H9 (cell line): ENCODE measurements around the gene C19orf44. TPM values are rescaled to one million over a fixed set of nuclear protein-coding genes. Genes with fewer than 3 reads are reported as not detected.

Experiments
- DNase-seq: peaks from one replicate; pipeline ENCODE4 v3.0.0-alpha.2; 2017
- H2AFZ ChIP-seq: one replicate; pipeline ENCODE4 v1.6.1; 2013; ENCODE audit warnings: mild to moderate bottlenecking, low read length, control low read depth, moderate library complexity
- H2AK5ac ChIP-seq: 2 replicates; pipeline ENCODE4 v1.6.1; 2013; ENCODE audit warnings: low read length, control low read depth, mixed read lengths; ENCODE audit not compliant: insufficient read length
- H2BK120ac ChIP-seq: one replicate; pipeline ENCODE4 v1.6.1; 2013; ENCODE audit warnings: low read depth, mild to moderate bottlenecking, low read length, control low read depth, inconsistent platforms; ENCODE audit not compliant: poor library complexity, severe bottlenecking
- H2BK12ac ChIP-seq: 2 replicates; pipeline ENCODE4 v1.6.1; 2013; ENCODE audit warnings: low read length, control low read depth, mixed read lengths, low read depth; ENCODE audit not compliant: insufficient read length
- H2BK15ac ChIP-seq: 2 replicates; pipeline ENCODE4 v1.6.1; 2013; ENCODE audit warnings: low read depth, low read length, control low read depth
- H2BK20ac ChIP-seq: one replicate; pipeline ENCODE4 v1.6.1; 2013; ENCODE audit warnings: low read depth, mild to moderate bottlenecking, low read length, control low read depth, inconsistent platforms; ENCODE audit not compliant: poor library complexity, severe bottlenecking
- H2BK5ac ChIP-seq: 2 replicates; pipeline ENCODE4 v1.6.1; 2013; ENCODE audit warnings: low read length, control low read depth, mixed read lengths; ENCODE audit not compliant: insufficient read length
- H3K14ac ChIP-seq: 2 replicates; pipeline ENCODE4 v1.6.1; 2013; ENCODE audit warnings: low read length, control low read depth; ENCODE audit not compliant: insufficient read depth
- H3K18ac ChIP-seq: 2 replicates; pipeline ENCODE4 v1.6.1; 2013; ENCODE audit warnings: low read depth, mild to moderate bottlenecking, mixed read lengths, low read length, control low read depth; ENCODE audit not compliant: insufficient read length
- H3K23ac ChIP-seq: 2 replicates; pipeline ENCODE4 v1.6.1; 2013; ENCODE audit warnings: low read length, control low read depth, mixed read lengths, low read depth; ENCODE audit not compliant: insufficient read length
- H3K23me2 ChIP-seq: 2 replicates; pipeline ENCODE4 v1.6.1; 2013; ENCODE audit warnings: low read depth, mild to moderate bottlenecking, mixed read lengths, low read length, control low read depth; ENCODE audit not compliant: insufficient read length, poor library complexity, severe bottlenecking
- H3K27ac ChIP-seq: 2 replicates; pipeline ENCODE4 v1.5.1; 2013; ENCODE audit warnings: low read length, control low read depth, mixed read lengths, low read depth; ENCODE audit not compliant: insufficient read length
- H3K27me3 ChIP-seq: 2 replicates; pipeline ENCODE4 v1.6.1; 2013; ENCODE audit warnings: low read length, control low read depth, inconsistent platforms; ENCODE audit not compliant: insufficient read depth
- H3K4ac ChIP-seq: 2 replicates; pipeline ENCODE4 v1.6.1; 2013; ENCODE audit warnings: low read depth, mild to moderate bottlenecking, control low read depth, inconsistent platforms, low read length, moderate library complexity
- H3K4me1 ChIP-seq: 2 replicates; pipeline ENCODE4 v1.6.1; 2013; ENCODE audit warnings: low read length, control low read depth, inconsistent platforms; ENCODE audit not compliant: insufficient read depth
- H3K4me2 ChIP-seq: 2 replicates; pipeline ENCODE4 v1.6.1; 2013; ENCODE audit warnings: low read length, control low read depth, mixed read lengths; ENCODE audit not compliant: insufficient read length, insufficient read depth
- H3K56ac ChIP-seq: 2 replicates; pipeline ENCODE4 v1.6.1; 2013; ENCODE audit warnings: low read depth, mild to moderate bottlenecking, mixed read lengths, low read length, control low read depth; ENCODE audit not compliant: insufficient read length
- H3K79me1 ChIP-seq: 2 replicates; pipeline ENCODE4 v1.6.1; 2013; ENCODE audit warnings: low read depth, mild to moderate bottlenecking, moderate library complexity, low read length, control low read depth, inconsistent platforms; ENCODE audit not compliant: insufficient read depth, poor library complexity, severe bottlenecking
- H3K79me2 ChIP-seq: 2 replicates; pipeline ENCODE4 v1.6.1; 2013; ENCODE audit warnings: low read length, control low read depth, inconsistent platforms; ENCODE audit not compliant: insufficient read depth
- H3K9ac ChIP-seq: 2 replicates; pipeline ENCODE4 v1.6.1; 2013; ENCODE audit warnings: low read length, control low read depth, mixed read lengths; ENCODE audit not compliant: insufficient read length; ENCODE audit errors: extremely low read depth
- H3K9me3 ChIP-seq: one replicate; pipeline ENCODE4 v1.6.1; 2013; ENCODE audit warnings: low read depth, low read length, inconsistent platforms; ENCODE audit not compliant: control insufficient read depth
- H3T11ph ChIP-seq: one replicate; pipeline ENCODE4 v1.6.1; 2013; ENCODE audit warnings: mild to moderate bottlenecking, low read length, control low read depth, inconsistent platforms
- H4K20me1 ChIP-seq: one replicate; pipeline ENCODE4 v1.6.1; 2013; ENCODE audit not compliant: control insufficient read depth, insufficient read length, insufficient read depth
- H4K5ac ChIP-seq: 2 replicates; pipeline ENCODE4 v1.6.1; 2013; ENCODE audit warnings: low read depth, mild to moderate bottlenecking, mixed read lengths, low read length, control low read depth; ENCODE audit not compliant: insufficient read length
- H4K8ac ChIP-seq: replicated peaks from 2 replicates; pipeline ENCODE4 v1.6.1; 2013; ENCODE audit warnings: low read length, control low read depth, mixed read lengths, low read depth; ENCODE audit not compliant: insufficient read length
- H4K91ac ChIP-seq: 2 replicates; pipeline ENCODE4 v1.6.1; 2013; ENCODE audit warnings: low read depth, mild to moderate bottlenecking, moderate library complexity, mixed read lengths, low read length, control low read depth; ENCODE audit not compliant: insufficient read length
- H3K27ac Mint-ChIP-seq, 3 experiments: 2 replicates in 2 of 3; 3 replicates in 1 of 3; pipeline ENCODE4 v1.8.0; 2020 to 2021; ENCODE audit warnings: mixed read lengths in 3 of 3, mild to moderate bottlenecking in 1 of 3, moderate library complexity in 1 of 3
- H3K27me3 Mint-ChIP-seq: 2 replicates; pipeline ENCODE4 v1.8.0; 2021; ENCODE audit warnings: low read depth, mild to moderate bottlenecking, moderate library complexity, mixed read lengths
- H3K36me3 Mint-ChIP-seq, 3 experiments: 2 replicates in 2 of 3; 3 replicates in 1 of 3; pipeline ENCODE4 v1.8.0; 2020 to 2021; ENCODE audit warnings: low read depth in 3 of 3, mixed read lengths in 3 of 3; ENCODE audit not compliant: insufficient read depth in 1 of 3
- H3K4me1 Mint-ChIP-seq, 2 experiments: 2 replicates each; pipeline ENCODE4 v1.8.0; 2020; ENCODE audit warnings: mixed read lengths in 2 of 2
- H3K4me3 Mint-ChIP-seq, 2 experiments: 2 replicates in 1 of 2; 3 replicates in 1 of 2; pipeline ENCODE4 v1.8.0; 2020 to 2021; ENCODE audit warnings: mild to moderate bottlenecking in 2 of 2, mixed read lengths in 2 of 2, moderate library complexity in 1 of 2
- H3K9me3 Mint-ChIP-seq, 2 experiments: 2 replicates in 1 of 2; 3 replicates in 1 of 2; pipeline ENCODE4 v1.8.0; 2020; ENCODE audit warnings: mild to moderate bottlenecking in 2 of 2, mixed read lengths in 2 of 2, moderate library complexity in 1 of 2
- WGBS: extraction: QIAGEN DNeasy Blood & Tissue Kit; methylation state at CpG from one replicate; pipeline ENCODE4 v1.1.7; 2013; ENCODE audit warnings: missing lambda C conversion rate, low lambda C conversion rate, mixed read lengths; ENCODE audit not compliant: insufficient read length; ENCODE audit errors: extremely low coverage; 5-methylcytosine and 5-hydroxymethylcytosine counted together
- total RNA-seq: library from RNA; stranded (reverse); gene quantifications from 2 replicates; pipeline ENCODE4 v1.2.1, GENCODE V29; 2021
- TF ChIP-seq, protein P1 (sequence below): fragments of 200-600 bp; sonication (generic); conservative IDR thresholded peaks from 3 replicates; pipeline ENCODE4 v1.8.0; 2021; ENCODE audit warnings: antibody characterized with exemption, mild to moderate bottlenecking

The C19orf44 gene
- total RNA-seq, 1 experiment from 2014 or later = 6.4 TPM

DNA sequence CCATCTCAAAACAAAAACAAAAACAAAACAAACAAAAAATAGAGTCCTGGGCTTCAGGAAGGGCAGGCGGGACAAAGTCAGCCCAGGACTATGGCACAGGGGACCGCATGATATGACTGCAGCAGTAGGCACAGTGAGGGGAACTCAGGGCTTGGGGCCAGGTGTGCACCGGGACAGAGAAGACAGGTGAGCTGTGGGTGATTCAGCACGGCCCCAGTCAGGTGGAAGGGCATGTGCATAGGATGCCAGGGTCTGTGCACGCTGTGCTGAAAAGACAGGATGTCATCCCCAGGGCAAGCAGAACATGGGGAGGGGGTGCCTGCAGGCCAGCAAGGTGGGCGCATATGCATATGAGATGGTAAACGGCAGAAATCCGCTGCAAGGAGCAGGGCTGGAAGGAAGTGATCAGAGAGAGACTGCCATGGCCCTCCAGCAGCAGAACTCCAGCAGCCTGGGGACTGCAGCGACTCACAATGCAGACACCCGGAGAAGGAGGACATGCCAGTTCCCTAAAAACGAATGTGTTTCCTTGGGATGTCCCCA is 39.5 kb upstream of the C19orf44 start:
- Histone ChIP-seq H4K5ac (no peak overlapping the region), H2AFZ (no peak overlapping the region), H4K91ac (no peak overlapping the region), H4K8ac (no peak overlapping the region), H2BK20ac (no peak overlapping the region), H3K14ac (peak overlapping the region; percentile 34; the same call in 1 of the 2 replicates), H3K4me2 (no peak overlapping the region), H2BK5ac (no peak overlapping the region), H3K4me1 (peaks cover 12% of the 10 kb centered on the region; the same call in 1 of the 2 replicates), H3K56ac (no peak overlapping the region), H3K9ac (no peak overlapping the region), H2AK5ac (no peak overlapping the region), H3K27me3 (no peaks in the 10 kb centered on the region), H3K18ac (no peak overlapping the region), H4K20me1 (peaks cover 2% of the 10 kb centered on the region), H3K79me1 (peaks cover 4% of the 10 kb centered on the region), H2BK120ac (no peak overlapping the region), H3K4ac (no peak overlapping the region), H3K23ac (no peak overlapping the region), H3K9me3 (no peaks in the 10 kb centered on the region), H3K23me2 (no peaks in the 10 kb centered on the region), H3K79me2 (peaks cover 33% of the 10 kb centered on the region; the same call in 1 of the 2 replicates), H3K27ac (no peak overlapping the region), H2BK12ac (no peak overlapping the region), H3T11ph (no peak overlapping the region), H2BK15ac (no peak overlapping the region)
- Mint-ChIP-seq H3K27ac (peak overlapping the region; percentile 88 to 97 (median 89)), H3K27me3 (no peaks in the 10 kb centered on the region), H3K36me3 (peaks cover 0 to 2% (median 0%) of the 10 kb centered on the region in 3 experiments; a peak in 2 of 7 replicates), H3K4me1 (peaks cover 42 to 49% of the 10 kb centered on the region in 2 experiments), H3K9me3 (no peaks in the 10 kb centered on the region), H3K4me3 (peak overlapping the region in 1 of 2 experiments; percentile 53; a peak in 3 of 5 replicates)
- no CpG with 5 or more reads among the region's 11 CpGs for WGBS
- TF ChIP-seq, protein P1, sequence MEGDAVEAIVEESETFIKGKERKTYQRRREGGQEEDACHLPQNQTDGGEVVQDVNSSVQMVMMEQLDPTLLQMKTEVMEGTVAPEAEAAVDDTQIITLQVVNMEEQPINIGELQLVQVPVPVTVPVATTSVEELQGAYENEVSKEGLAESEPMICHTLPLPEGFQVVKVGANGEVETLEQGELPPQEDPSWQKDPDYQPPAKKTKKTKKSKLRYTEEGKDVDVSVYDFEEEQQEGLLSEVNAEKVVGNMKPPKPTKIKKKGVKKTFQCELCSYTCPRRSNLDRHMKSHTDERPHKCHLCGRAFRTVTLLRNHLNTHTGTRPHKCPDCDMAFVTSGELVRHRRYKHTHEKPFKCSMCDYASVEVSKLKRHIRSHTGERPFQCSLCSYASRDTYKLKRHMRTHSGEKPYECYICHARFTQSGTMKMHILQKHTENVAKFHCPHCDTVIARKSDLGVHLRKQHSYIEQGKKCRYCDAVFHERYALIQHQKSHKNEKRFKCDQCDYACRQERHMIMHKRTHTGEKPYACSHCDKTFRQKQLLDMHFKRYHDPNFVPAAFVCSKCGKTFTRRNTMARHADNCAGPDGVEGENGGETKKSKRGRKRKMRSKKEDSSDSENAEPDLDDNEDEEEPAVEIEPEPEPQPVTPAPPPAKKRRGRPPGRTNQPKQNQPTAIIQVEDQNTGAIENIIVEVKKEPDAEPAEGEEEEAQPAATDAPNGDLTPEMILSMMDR = no peak
- no peak for DNase-seq
